ENCODE measurements around the gene FBXW4.

DNA sequence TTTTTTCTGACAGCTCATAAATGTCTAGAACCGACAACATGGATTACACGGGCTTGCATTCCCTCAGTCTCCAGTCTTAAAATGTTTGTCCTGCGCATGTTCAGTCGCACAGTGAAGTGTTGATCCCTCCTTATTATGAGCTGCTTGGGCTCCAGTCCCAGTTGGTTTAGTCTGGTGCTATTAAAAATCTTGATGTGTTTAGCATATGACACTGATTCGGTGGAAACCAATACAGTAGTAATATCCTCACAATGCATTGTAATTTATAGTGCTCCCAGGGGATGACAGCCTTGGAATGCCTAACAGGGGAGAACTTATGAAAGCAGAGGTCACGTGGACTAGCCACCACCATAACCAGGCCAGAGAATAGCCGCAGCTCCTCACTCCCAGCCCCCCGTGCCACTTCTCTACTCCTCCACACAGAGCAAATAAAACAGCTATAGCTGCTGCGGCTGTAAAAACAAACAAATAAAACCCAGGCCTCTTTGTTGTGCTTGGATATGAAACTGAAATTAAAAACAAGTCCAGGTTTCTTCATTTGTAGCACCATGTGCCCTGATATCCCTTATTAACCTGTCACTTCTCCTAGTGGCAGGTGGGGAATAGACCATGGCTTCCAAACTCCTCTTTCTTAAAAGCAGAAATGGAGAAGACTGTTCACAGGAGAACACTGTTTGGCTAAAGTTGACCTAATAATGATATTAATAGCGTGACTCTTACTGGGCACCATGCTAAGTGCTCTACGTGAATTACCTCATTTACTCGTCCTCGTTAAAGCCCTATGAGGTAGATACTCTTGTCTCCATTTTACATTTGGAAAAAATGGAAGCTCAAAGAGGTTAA, 99.2 kb downstream of the FBXW4 start:
- TF ChIP-seq POLR2A (IDR thresholded peaks at IDR 0.05) = no peak
- TF ChIP-seq, protein P1, sequence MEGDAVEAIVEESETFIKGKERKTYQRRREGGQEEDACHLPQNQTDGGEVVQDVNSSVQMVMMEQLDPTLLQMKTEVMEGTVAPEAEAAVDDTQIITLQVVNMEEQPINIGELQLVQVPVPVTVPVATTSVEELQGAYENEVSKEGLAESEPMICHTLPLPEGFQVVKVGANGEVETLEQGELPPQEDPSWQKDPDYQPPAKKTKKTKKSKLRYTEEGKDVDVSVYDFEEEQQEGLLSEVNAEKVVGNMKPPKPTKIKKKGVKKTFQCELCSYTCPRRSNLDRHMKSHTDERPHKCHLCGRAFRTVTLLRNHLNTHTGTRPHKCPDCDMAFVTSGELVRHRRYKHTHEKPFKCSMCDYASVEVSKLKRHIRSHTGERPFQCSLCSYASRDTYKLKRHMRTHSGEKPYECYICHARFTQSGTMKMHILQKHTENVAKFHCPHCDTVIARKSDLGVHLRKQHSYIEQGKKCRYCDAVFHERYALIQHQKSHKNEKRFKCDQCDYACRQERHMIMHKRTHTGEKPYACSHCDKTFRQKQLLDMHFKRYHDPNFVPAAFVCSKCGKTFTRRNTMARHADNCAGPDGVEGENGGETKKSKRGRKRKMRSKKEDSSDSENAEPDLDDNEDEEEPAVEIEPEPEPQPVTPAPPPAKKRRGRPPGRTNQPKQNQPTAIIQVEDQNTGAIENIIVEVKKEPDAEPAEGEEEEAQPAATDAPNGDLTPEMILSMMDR (IDR thresholded peaks at IDR 0.05) = no peak

Data from stomach (tissue), 4 donors.